Ecto neural progenitor cell (in vitro differentiated cells): Measurements from ENCODE around the gene OSBPL8.
"Not testable (repeated sequence)": the region's sequence is repeated elsewhere in the genome, so short reads cannot be mapped to it uniquely, and the experiment has no call there.

Experiments used
- DNase-seq: peaks from one replicate; pipeline ENCODE4 v3.0.0-alpha.2; 2018; ENCODE audit warnings: low spot score

OSBPL8 gene

DNA sequence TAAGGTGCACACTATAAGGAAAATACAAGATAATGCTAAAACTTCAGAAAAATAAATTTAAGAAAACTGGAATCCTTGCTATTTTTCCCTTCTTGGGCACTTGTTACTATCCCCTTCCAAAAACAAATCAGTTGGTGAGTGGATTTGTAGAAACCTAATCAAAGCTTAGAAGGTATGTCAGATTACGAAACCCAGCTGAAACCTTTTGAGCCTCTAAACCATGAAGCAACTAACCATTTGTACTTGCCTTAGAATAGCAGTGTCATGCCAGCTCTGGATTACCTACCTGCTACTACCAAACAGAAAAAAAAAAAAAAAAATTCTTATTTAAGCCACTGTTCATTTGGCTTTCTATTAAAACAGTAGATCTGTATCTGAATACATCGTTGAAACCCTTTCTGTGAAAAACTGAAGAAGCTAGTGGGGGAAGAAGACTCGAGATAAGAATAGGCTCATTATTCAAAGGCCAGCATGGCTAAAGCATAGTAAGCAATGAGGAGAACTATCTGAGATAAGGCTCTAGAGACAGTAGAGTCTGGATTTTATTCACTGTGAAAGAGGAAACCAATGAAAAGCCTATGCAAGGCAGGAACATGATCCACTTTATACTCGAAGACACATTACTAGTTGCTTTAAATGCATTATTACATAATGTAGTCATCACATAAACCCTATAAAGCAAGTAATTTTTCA, 30.2 kb downstream of the OSBPL8 start:
- DNase-seq: no peak

DNA sequence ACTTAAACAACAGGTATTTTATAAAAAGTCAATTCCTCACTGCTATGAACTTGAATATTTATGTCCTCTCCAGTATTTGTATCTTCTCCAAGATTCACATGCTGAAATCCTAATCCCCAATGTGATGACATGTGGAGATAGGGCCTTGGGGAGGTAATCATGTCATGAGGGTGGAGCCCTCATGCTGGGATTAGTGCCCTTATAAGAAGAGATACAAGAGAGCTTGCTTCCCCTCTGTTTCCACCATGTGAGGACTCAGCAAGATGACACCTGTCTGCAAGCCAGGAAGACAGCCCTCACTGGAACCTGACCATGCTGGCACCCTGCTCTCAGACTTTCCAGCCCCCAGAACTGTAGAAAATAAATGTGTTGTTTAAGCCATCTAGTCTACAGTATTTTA, 36.2 kb downstream of the OSBPL8 start:
- no peak for DNase-seq

- DNase-seq: no peak
These were observed 39.2 kb downstream of the OSBPL8 start for GRCh38 chr12:76520348-76520747.

DNA sequence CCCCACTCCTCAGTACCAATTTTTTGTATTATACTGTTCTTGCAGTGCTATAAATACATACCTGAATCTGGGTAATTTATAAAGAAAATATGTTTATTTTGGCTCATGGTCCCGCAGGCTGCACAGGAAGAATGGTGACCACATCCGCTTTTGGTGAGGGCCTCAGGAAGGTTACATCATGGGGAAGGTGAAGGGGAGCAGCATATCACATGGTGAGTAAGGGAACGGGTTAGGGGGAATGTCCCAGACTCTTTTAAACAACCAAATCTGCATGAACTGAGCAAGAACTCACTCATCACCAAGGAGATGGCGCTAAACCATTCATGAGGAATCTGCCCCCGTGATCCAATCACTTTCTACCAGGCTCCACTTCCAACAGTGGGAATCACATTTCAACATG, 40.0 kb downstream of the OSBPL8 start:
- no peak for DNase-seq

DNA sequence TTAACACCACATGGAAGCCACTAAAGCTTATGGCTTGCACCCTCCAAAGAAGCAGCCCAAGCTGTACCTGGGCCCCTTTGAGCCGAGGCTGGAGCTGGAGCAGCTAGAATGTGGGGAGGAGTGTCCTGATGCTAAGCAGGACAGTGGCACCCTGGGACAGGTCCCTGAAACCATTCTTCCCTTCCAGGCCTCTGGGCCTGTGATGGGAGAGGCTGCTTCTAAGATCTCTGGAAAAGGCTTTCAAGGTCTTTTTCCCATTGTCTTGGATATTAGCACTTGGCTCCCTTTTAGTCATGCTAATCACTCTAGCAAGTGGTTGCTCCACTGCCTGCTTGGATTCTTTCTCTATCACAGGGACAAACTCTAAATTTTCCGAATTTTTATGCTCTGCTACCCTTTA, 40.9 kb downstream of the OSBPL8 start:
- no peak for DNase-seq

DNA sequence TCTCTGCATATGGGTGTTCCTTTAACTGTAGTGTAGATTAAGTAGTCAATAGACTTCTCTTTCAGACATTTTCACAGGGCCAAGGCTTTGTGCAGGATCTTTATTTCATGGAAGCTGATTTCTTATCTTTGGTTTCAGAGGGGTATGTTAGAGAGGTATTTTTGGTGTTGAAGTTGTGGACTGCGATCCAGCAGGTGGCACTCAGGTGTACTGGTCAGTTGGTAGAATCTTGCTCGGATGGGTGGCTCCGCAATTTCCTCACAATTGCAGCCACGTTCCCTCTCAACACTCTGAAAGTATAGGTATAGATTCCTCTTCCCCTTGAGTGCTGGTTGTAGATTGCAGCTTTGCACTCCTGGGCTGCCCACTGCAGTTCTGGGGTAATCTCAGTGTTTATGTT, 44.3 kb downstream of the OSBPL8 start:
- no peak for DNase-seq

GRCh38 chr12:76511116-76511716, 48.4 kb downstream of the OSBPL8 start:
- DNase-seq: not testable (repeated sequence)

DNA sequence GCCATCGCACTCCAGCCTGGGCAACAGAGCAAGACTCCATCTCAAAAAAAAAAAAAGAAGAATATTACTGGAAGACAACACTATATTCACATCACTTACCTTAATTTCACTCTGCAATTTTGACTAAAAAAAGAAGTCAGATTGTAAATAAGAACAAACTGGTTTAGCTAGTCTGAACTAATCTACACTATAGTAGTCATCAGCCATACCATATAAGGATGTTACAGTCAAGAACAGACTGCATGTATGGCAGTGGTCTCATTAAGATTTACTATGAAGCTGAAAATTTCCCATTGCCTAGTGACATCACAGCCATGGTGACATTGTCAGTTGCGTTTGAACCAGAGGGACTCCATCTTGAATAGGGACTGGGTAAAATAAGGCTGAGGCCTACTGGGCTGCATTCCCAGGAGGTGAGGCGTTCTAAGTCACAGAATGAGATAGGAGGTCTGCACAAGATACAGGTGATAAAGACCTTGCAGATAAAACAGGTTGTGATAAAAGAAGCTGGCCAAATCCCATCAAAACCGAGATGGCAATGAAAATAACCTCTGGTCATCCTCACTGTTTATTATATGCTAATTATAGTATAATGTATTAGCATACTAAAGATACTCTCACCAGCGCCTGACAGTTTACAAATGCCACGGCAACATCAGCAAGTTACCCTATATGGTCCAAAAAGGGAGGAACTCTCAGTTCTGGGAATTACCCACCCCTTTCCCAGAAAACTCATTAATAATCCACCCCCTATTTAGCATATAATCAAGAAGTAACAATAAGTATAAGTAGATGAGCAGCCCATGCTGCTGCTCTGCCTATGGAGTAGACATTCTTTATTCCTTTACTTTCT, 51.2 kb downstream of the OSBPL8 start:
- no peak for DNase-seq

- DNase-seq: no peak
These were observed 53.4 kb downstream of the OSBPL8 start for GRCh38 chr12:76506149-76506548.

- DNase-seq: no peak
These were observed 54.5 kb downstream of the OSBPL8 start for GRCh38 chr12:76505050-76505449.

GRCh38 chr12:76504606-76505005, 55.0 kb downstream of the OSBPL8 start:
- DNase-seq: no peak

GRCh38 chr12:76503957-76504356, 55.6 kb downstream of the OSBPL8 start:
- no peak for DNase-seq

DNA sequence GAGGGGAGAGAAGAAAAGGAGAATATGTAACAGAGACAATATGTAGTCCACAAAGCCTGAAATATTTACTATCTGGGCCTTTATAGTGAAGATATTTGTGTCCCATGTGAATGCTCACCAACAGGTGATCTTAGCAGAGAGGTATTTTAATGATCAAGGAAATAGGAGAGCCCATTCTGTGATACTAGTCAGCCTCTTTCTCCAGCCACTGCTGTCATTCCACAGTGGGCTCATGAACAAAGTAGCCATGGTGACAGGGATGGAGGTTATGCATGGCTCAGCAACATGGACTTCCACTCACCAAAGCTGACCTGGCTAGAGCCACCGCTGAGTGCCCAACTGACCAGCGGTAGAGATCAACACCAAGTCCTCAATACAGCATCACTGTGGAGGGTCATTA, 58.2 kb downstream of the OSBPL8 start:
- DNase-seq: no peak

GRCh38 chr12:76499136-76499535, 60.4 kb downstream of the OSBPL8 start:
- not testable (repeated sequence) for DNase-seq

DNA sequence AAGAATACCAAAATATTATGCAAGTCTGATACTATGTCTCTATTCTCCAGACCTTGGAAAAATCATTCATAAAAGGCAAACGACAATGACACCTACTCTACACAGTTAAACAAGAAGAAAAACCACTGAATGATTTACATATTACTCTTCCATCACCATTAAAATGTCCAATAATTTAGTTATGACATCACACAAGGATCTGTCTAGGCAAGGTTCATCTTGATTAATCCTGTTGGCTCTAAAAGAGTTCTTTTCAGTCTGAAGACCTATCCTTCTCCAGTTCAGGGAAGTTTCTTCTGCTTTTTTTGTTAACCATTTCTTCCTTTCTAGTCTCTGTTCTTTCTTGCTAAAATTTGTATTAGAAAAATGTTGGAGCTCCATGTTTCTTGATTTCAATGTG, 64.0 kb downstream of the OSBPL8 start:
- no peak for DNase-seq

GRCh38 chr12:76491292-76491691, 68.3 kb downstream of the OSBPL8 start:
- DNase-seq: no peak

DNA sequence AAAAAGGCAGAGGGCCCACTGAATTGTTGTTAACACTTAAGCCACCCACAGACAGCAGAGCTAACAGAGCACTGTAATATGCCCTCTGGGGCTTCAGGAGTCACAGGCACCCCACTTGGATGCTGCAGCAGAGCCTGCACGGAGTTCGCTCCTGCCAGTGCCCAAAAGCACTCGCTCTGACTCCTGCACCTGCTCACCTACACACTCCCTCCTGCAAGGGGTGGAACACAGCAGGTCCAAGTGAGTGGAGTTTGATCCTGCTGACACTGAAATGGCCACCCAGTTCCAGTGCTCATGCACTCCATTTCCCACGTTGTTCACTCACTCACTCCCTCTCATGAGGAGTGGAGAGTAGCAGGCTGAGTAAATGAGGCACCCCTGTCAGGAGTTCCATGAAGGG, 68.8 kb downstream of the OSBPL8 start:
- DNase-seq: no peak

GRCh38 chr12:76489737-76490136, 69.8 kb downstream of the OSBPL8 start:
- no peak for DNase-seq

GRCh38 chr12:76486011-76486410, 73.6 kb downstream of the OSBPL8 start:
- no peak for DNase-seq

DNA sequence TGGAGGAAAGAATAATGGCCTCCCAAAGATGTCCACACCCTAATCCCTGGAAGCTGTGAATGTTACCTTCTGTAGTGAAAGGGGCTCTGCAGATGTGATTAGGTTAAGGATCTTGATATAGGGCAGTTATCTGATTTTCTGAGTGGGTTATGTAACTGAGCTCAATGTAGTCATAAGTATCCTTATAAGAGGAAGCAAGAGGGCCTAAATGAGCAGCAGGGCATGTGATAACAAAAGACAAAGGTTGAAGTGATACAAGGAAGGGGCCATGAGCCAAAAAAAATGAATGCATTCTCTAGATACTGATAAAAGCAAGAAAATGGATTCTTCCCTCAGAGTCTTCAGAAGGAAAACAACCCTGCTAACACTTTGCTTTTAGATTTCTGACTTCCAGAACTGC, 78.8 kb downstream of the OSBPL8 start:
- no peak for DNase-seq

- DNase-seq: no peak
These were observed 81.5 kb downstream of the OSBPL8 start for GRCh38 chr12:76478045-76478444.

DNA sequence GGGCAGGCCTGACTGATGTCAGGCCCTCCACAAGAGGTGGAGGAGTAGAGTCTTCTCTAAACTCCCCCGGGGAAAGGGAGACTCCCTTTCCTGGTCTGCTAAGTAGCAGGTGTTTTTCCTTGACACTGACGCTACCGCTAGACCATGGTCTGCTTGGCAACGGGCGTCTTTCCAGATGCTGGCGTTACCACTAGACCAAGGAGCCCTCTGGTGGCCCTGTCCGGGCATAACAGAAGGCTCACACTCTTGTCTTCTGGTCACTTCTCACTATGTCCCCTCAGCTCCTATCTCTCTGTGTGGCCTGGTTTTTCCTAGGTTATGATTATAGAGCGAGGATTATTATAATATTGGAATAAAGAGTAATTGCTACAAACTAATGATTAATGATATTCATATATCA, 86.7 kb downstream of the OSBPL8 start:
- not testable (repeated sequence) for DNase-seq

GRCh38 chr12:76471579-76471978, 88.0 kb downstream of the OSBPL8 start:
- DNase-seq: no peak
